ENCODE measurements around the gene TUBE1.
"Not testable (repeated sequence)": the region's sequence is repeated elsewhere in the genome, so short reads cannot be mapped to it uniquely, and the experiment has no call there.

TUBE1 gene

GRCh38 chr6:112087136-112087911, at the start of gene TUBE1, which contains the start of gene FAM229B:
Gene TUBE1, minus strand, starts transcription at chr6:112087482. Its CDS starts 48 bp downstream, at chr6:112087434.
Gene FAM229B, plus strand, starts transcription at chr6:112087591. Its CDS starts 11,693 bp downstream, at chr6:112099284.
- Mint-ChIP-seq H3K36me3 (peaks cover 12% of the 10 kb centered on the region), H3K4me3 (no peak within 1 kb of the TSS), H3K4me1 (no peaks in the 10 kb centered on the region), H3K27me3 (peaks cover 18% of the 10 kb centered on the region), H3K9me3 (no peaks in the 10 kb centered on the region), H3K27ac (no peak within 1 kb of the TSS)
- ATAC-seq, result peak; percentile 99

- Mint-ChIP-seq H3K9me3 (no peaks in the 10 kb centered on the region), H3K4me3 (no peak overlapping the region), H3K27ac (no peak overlapping the region), H3K36me3 (no peaks in the 10 kb centered on the region), H3K4me1 (no peaks in the 10 kb centered on the region), H3K27me3 (peaks cover 16% of the 10 kb centered on the region)
- ATAC-seq, result no peak
Measured at GRCh38 chr6:112130878-112131277, 43.6 kb upstream of the TUBE1 start.

DNA sequence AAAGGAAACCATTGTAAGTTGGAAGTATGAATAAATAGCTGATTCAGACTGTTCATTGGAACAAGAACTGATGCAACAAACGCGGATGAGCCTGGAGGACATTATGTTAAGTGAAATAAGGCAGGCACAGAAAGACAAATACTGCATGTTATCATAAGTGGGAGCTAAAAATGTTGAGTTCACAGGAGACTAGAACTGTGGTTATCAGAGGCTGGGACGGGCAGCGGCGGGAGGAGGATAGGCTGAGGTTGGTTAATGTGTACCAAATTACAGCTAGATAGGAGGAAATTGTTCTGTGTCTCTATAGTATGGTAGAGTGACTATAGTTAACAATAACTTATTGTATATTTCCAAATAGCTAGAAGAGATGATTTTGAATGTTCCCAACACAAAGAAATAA, 40.9 kb upstream of the TUBE1 start:
- no peak overlapping the region for H3K27ac Mint-ChIP-seq
- ATAC-seq, result no peak
- H3K36me3 Mint-ChIP-seq, result no peaks in the 10 kb centered on the region
- no peaks in the 10 kb centered on the region for H3K9me3 Mint-ChIP-seq
- peaks cover 13% of the 10 kb centered on the region for H3K27me3 Mint-ChIP-seq
- no peak overlapping the region for H3K4me3 Mint-ChIP-seq
- H3K4me1 Mint-ChIP-seq, result no peaks in the 10 kb centered on the region

- Mint-ChIP-seq H3K27me3 (peaks cover 13% of the 10 kb centered on the region), H3K9me3 (no peaks in the 10 kb centered on the region), H3K27ac (no peak overlapping the region), H3K4me3 (no peak overlapping the region), H3K4me1 (no peaks in the 10 kb centered on the region), H3K36me3 (no peaks in the 10 kb centered on the region)
- ATAC-seq, result peak; percentile 34
Measured at GRCh38 chr6:112123982-112124381, 36.7 kb upstream of the TUBE1 start.

DNA sequence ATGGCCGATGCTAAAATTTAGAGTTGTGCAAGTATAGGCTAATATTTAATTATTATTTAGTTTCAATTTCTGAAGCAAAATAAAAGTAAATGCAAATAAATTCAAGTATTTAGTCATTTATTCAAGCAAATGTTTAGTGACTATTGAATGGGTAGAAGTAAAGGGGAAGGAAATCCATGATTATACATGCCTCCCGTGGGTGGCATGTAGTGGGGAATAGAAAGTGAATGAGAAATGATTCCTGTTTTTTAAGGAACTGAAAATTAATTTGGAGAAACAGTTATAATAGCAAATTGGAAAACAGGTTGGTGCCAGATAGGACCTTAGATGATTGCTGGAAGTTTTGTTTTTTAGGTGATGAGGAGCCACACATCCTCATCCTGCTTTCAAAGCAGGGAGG, 35.5 kb upstream of the TUBE1 start:
- Mint-ChIP-seq H3K27me3 (peaks cover 11% of the 10 kb centered on the region), H3K4me1 (no peaks in the 10 kb centered on the region), H3K9me3 (no peaks in the 10 kb centered on the region), H3K4me3 (no peak overlapping the region), H3K27ac (no peak overlapping the region), H3K36me3 (no peaks in the 10 kb centered on the region)
- ATAC-seq, result no peak

GRCh38 chr6:112118034-112118433, 30.8 kb upstream of the TUBE1 start:
- no peaks in the 10 kb centered on the region for H3K27me3 Mint-ChIP-seq

DNA sequence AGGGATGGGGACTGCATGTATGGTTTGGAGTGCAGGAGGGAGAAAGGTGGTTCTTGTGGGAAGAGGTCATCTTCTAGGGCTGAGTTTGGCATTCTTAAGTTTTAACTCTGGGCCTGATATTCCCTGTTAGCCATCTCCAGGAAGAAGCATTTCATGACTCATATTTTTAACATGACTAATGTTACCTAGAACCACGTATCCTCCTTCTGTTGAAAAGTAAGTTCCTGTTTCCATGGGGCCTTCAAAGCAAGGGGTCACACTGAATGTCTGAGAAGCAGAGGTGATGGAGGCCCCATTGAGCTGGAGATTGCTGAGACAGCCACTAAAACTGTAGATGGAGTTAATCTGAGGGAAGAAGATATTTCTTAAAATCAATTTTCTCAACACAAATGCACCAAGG, 30.3 kb upstream of the TUBE1 start:
- Mint-ChIP-seq H3K27ac (no peak overlapping the region), H3K36me3 (no peaks in the 10 kb centered on the region), H3K4me3 (no peak overlapping the region), H3K4me1 (no peaks in the 10 kb centered on the region), H3K9me3 (no peaks in the 10 kb centered on the region), H3K27me3 (no peaks in the 10 kb centered on the region)
- ATAC-seq, result no peak

More at GRCh38 chr6:112118034-112118433, 30.8 kb upstream of the TUBE1 start:
- no peaks in the 10 kb centered on the region for H3K4me1 Mint-ChIP-seq
- H3K4me3 Mint-ChIP-seq, result no peak overlapping the region
- no peaks in the 10 kb centered on the region for H3K36me3 Mint-ChIP-seq
- ATAC-seq, result no peak
- no peak overlapping the region for H3K27ac Mint-ChIP-seq
- H3K9me3 Mint-ChIP-seq, result no peaks in the 10 kb centered on the region

- no peaks in the 10 kb centered on the region for H3K9me3 Mint-ChIP-seq
- no peak overlapping the region for H3K27ac Mint-ChIP-seq
- ATAC-seq, result no peak
- no peaks in the 10 kb centered on the region for H3K27me3 Mint-ChIP-seq
- no peaks in the 10 kb centered on the region for H3K4me1 Mint-ChIP-seq
- H3K36me3 Mint-ChIP-seq, result no peaks in the 10 kb centered on the region
- no peak overlapping the region for H3K4me3 Mint-ChIP-seq
Measured at GRCh38 chr6:112116221-112116620, 28.9 kb upstream of the TUBE1 start.

GRCh38 chr6:112114577-112115223, 27.4 kb upstream of the TUBE1 start:
- Mint-ChIP-seq H3K27me3 (no peaks in the 10 kb centered on the region), H3K4me3 (no peak overlapping the region), H3K9me3 (no peaks in the 10 kb centered on the region), H3K4me1 (no peaks in the 10 kb centered on the region), H3K27ac (no peak overlapping the region), H3K36me3 (no peaks in the 10 kb centered on the region)
- no peak for ATAC-seq

DNA sequence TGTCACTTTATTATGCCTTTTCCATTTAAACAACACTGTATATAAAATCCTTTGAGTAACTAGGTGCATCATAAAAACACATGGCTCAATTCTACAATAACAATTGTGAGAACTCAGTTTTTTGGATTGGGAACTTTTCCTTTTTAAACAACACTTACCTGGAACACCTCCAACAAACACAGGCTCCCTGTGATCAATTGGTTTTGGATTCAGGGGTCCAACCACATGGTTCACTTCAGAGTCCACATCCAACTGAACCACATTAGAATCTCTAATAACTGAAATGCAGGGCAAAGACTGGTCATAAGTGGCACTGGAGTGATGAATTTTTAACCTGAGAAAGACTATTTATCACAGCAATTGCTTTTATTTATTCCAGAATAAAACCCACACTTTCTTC, 26.6 kb upstream of the TUBE1 start:
- no peaks in the 10 kb centered on the region for H3K4me1 Mint-ChIP-seq
- H3K9me3 Mint-ChIP-seq, result no peaks in the 10 kb centered on the region
- no peak overlapping the region for H3K27ac Mint-ChIP-seq
- H3K4me3 Mint-ChIP-seq, result no peak overlapping the region
- no peaks in the 10 kb centered on the region for H3K36me3 Mint-ChIP-seq
- no peak for ATAC-seq
- H3K27me3 Mint-ChIP-seq, result no peaks in the 10 kb centered on the region

- Mint-ChIP-seq H3K4me1 (no peaks in the 10 kb centered on the region), H3K36me3 (no peaks in the 10 kb centered on the region), H3K27ac (no peak overlapping the region), H3K4me3 (no peak overlapping the region), H3K9me3 (no peaks in the 10 kb centered on the region), H3K27me3 (no peaks in the 10 kb centered on the region)
- ATAC-seq, result no peak
Measured at GRCh38 chr6:112113431-112113830, 26.1 kb upstream of the TUBE1 start.

DNA sequence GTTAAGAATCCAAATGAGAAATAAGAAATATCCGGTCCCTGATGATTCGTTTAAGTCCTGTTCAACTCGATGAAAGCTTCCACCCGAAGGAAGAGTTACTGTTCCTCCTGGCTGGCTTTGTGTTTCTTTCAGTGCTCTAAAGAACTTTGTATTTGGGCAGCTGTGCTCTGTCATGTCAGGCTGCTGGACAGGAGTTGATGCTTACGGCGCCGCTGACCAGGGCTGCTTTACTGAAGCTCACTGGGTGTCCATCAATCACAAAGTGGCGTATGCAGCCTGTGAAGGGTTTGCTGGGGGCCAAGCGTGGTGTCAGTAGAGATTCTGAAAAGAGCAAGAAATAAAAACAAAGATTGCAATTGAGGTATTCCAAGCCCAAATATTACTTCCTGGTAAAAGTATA, 22.0 kb upstream of the TUBE1 start:
- Mint-ChIP-seq H3K4me3 (no peak overlapping the region), H3K27me3 (no peaks in the 10 kb centered on the region), H3K4me1 (no peaks in the 10 kb centered on the region), H3K9me3 (peaks cover 7% of the 10 kb centered on the region), H3K27ac (no peak overlapping the region), H3K36me3 (peaks cover 5% of the 10 kb centered on the region)
- ATAC-seq, result no peak

- H3K9me3 Mint-ChIP-seq, result peaks cover 7% of the 10 kb centered on the region
- H3K27ac Mint-ChIP-seq, result no peak overlapping the region
- no peaks in the 10 kb centered on the region for H3K4me1 Mint-ChIP-seq
- peaks cover 21% of the 10 kb centered on the region for H3K36me3 Mint-ChIP-seq
- ATAC-seq, result no peak
- H3K4me3 Mint-ChIP-seq, result no peak overlapping the region
- H3K27me3 Mint-ChIP-seq, result no peaks in the 10 kb centered on the region
Measured at GRCh38 chr6:112106562-112106961, 19.3 kb upstream of the TUBE1 start.

- ATAC-seq, H3K4me1 Mint-ChIP-seq, H3K27me3 Mint-ChIP-seq, H3K27ac Mint-ChIP-seq, H3K4me3 Mint-ChIP-seq, H3K9me3 Mint-ChIP-seq: not testable (repeated sequence)
- peaks cover 26% of the 10 kb centered on the region for H3K36me3 Mint-ChIP-seq
Measured at GRCh38 chr6:112106026-112106425, 18.7 kb upstream of the TUBE1 start.

DNA sequence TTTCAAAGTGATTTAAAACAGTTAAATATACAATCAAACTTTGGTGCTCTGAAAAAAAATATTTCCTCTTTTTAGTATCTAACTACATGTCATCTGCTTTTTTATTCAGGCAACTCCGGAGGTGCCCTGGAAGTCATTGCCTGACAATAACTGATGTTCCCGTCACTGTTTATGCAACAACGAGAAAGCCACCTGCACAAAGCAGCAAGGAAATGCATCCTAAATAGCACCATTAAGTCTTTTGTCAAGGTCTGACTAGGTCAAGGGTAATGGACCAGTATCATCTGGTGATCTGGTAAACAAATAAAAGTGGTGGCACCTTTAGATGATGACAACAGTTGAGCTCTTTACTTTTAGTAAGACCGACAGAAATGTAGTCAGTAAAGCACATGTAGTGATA, 13.3 kb upstream of the TUBE1 start:
- H3K36me3 Mint-ChIP-seq, result peaks cover 37% of the 10 kb centered on the region
- no peak overlapping the region for H3K27ac Mint-ChIP-seq
- no peak for ATAC-seq
- H3K4me3 Mint-ChIP-seq, result no peak overlapping the region
- peaks cover 7% of the 10 kb centered on the region for H3K9me3 Mint-ChIP-seq
- no peaks in the 10 kb centered on the region for H3K4me1 Mint-ChIP-seq
- H3K27me3 Mint-ChIP-seq, result no peaks in the 10 kb centered on the region

DNA sequence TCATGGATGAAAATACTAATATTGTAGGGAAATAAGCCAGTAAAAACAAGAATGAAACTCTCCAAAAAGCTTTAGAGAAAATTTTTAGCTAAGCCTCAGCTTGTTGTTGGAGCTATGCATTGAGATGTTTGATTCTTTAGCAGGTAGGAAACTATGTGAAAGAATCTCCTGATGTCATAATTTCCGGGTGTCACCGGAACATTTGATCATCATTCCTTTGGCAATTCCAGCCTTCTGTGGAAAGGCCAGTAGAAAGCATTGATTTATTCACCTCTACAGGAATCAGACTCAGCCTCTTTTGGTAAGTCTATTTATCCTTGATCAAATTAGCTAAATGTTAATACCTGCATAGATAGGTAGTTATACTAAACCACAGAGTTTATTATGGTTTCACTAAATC, 9.6 kb upstream of the TUBE1 start:
- no peaks in the 10 kb centered on the region for H3K4me1 Mint-ChIP-seq
- H3K36me3 Mint-ChIP-seq, result peaks cover 20% of the 10 kb centered on the region
- no peaks in the 10 kb centered on the region for H3K9me3 Mint-ChIP-seq
- H3K27me3 Mint-ChIP-seq, result peaks cover 4% of the 10 kb centered on the region
- no peak overlapping the region for H3K4me3 Mint-ChIP-seq
- no peak overlapping the region for H3K27ac Mint-ChIP-seq
- no peak for ATAC-seq

Measured in stimulated activated memory B cell treated with anti-CD40 and anti-IgM and Interleukin-4, amounts not matched to agents 10 μg/mL and 1 μg/mL and 100 μg/mL, for 72 hours (primary cell).